HG02642 (cell line): ENCODE measurements around the gene ACSL1.
"Not testable (repeated sequence)": the region's sequence is repeated elsewhere in the genome, so short reads cannot be mapped to it uniquely, and the experiment has no call there.

ENCODE experiments used
- ATAC-seq: cut with Tn5 transposase; IDR thresholded peaks from one replicate; pipeline ENCODE4 v1.9.1; 2021; ENCODE audit warnings: mild to moderate bottlenecking; ENCODE audit not compliant: unreplicated experiment, poor library complexity

Gene ACSL1

DNA sequence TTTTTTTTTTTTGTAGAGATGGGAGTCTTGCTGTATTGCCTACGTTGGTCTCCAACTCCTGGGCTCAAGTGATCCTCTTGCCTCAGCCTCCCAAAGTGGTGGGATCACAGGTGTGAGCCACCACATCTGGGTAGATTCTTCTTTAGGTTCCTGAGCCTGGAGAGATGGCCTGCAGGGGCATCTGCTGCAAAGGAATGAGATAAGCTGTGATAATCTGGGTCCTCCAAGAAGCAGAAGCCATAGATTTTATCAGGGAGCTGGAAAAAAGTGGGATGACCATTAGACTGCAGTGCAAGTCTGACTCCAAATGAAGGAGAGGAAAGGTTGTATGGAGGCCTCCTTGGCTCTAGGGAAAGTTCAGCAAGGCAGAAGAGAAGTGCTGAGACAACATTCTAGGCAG is 19.0 kb upstream of the ACSL1 start:
- ATAC-seq, result no peak

DNA sequence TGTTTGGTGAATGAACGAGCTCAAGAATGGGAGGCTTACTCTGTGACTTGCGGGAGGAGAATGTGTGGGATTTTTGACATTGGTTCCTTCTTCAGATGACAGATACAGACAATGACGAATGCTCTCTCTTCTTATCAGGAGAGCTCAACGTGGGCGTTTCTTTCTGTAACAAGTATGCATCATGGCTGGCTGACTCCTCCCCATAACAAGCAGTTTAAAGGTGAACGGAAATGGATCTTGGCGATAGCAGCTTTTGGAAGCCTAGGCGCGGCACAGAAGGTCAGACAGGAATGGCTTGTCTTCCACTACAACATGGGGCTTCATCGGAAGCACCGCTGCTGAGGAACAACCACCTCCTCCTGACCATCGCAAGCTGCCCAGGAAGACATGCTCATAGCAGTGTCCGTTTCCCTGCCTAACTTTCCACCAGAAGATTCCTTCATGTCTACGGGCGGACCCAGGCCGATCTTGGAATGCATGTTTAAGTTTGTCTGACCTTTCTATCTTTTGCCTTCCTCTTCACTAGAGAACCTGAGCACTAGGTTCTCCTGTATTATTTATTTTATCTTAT is 18.3 kb upstream of the ACSL1 start:
- ATAC-seq, result no peak

DNA sequence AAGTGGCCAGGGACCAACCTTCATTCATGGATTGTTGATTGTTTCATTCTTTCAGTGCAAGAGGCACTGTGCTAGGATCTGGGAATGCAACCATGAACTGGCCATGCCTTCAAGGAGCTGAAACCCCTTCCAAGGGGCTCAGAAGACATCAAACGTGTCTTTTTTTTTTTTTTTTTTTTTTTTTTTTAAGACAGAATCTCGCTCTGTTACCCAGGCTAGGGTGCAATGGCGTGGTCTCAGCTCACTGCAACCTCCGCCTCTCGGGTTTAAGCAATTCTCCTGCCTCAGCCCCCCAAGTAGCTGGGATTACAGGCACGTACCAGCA is 13.3 kb upstream of the ACSL1 start:
- not testable (repeated sequence) for ATAC-seq

DNA sequence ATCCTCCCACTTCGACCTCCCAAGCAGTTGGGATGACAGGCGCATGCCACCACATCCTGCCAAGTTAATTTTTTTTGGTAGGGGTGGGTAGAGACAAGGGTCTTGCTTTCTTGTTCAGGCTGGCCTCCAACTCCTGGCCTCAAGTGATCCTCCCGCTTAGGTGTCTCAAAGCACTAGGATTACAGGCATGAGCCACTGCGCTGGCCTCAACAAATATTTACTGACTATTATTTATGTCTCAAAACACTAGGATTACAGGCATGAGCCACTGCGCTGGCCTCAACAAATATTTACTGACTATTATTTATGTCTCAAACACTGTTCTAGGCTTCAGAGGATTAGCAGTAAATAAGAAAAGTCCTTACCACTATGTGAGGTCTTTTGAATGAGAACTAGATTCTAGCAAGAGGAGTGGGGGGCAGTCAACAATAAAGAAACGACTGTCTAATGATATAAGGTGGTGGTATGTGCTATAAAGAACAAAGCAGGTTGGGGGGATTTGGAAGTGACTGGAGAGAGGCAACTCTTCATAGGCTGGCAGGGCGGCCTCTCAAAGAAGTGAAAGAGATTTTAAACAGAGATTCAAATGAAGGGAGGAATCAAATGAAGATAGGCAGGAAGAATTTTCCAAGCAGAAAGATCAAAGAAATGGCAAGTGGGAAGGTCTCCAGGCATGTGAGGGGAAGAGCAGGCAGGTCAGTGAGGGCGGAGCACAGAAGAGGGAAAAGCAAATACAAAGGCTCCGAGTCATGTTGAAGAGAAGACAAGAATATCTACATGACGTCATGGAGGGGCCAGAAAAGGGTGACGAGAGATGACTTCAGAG is 12.7 kb upstream of the ACSL1 start:
- ATAC-seq, result no peak

DNA sequence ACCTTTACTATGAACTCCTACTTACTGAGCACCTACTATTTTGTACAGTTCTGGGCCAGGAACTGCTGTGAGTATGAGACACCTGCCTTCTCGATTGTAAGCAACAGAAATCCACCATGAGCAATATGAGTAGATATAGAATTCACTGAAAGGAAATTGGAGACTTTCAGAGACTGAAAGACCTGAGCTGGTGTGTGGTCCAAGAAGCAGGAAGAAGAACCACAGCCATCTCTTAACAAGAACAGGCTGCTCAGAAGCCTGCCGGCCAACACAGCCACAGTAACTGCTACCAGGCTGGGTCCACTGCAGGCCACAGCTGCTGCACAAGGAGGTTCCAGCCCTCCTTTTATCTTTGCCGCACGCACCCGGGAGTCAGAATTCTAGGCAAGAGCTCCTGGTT is 10.8 kb upstream of the ACSL1 start:
- ATAC-seq, result no peak

DNA sequence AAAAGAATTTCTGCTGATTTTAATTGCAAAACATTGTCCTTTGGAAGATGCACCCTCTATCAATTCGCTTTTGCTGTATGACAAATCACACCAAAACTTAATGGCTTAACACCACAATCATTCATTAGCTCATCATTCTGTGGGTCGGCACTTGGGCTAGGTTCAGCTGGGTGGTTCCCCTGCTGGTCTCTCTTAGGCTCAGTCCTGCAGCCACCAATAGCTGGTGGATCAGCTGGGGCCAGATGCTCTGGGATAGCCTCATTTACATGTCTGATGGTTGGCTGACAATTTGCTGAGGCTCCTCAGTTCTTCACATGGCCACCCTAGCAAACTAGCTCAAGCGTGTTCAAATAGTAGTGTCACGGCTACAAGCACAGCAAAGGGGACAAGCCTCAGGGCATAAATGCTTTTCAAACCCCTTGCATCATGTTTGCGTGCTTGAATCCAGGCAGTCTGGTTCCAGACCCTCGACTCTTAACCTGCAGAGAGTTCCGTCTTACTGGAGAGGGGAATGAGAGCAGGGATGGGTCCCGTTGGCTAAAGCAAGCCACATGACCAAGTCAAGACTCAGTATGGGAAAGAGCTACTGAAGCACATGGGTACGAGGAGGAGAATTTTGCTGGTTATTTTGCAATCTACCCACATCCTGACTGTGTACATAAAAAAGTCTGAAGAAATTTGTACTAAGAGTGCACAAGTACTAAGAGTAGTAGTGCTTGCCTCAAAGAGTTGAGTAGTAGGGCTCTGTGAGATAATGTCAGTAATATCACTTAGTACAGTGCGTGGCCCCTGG is 7.5 kb upstream of the ACSL1 start:
- no peak for ATAC-seq

DNA sequence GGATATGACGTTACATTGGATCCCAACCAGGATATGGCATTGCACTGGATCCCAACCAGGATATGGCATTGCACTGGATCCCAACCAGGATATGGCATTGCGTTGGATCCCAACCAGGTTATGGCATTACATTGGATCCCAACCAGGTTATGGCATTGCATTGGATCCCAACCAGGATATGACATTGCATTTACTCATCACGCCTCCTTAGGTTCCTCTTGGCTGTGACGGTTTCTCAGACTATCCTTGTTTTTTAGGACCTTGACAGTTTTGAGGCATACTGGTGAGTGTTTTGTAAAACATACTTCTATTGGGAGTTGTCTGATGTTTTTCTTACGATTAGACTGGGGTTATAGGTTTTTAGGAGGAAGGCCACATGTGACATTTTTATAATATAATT is 5.4 kb upstream of the ACSL1 start:
- no peak for ATAC-seq

DNA sequence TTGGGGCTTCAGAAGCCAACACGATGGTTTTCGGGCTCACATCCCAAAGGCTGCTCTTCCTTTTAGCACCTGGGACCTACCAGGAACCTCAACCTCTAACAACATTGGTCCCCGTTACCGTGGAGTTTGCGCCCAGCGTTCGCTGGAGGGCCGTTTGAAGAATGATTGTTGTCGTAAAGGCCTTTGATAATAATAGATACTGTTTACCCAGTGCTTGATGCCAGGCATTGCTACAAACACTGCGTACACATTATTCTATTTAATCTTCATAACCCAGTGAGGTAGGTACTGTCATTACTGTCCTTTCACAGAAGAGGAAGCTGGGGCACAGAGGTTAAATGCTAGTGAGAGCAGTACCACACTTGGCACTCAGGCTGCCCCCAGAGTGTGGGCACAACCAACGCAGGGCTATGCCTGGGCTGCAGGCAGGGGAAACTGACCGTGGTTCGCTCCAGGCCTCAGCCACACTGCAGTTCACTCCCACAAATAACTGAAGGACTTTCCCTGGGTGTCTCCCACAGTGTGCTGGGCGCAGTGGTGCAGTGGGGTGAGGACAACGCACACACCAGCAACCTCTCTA is 1.0 kb upstream of the ACSL1 start:
- peak; percentile 3 for ATAC-seq

DNA sequence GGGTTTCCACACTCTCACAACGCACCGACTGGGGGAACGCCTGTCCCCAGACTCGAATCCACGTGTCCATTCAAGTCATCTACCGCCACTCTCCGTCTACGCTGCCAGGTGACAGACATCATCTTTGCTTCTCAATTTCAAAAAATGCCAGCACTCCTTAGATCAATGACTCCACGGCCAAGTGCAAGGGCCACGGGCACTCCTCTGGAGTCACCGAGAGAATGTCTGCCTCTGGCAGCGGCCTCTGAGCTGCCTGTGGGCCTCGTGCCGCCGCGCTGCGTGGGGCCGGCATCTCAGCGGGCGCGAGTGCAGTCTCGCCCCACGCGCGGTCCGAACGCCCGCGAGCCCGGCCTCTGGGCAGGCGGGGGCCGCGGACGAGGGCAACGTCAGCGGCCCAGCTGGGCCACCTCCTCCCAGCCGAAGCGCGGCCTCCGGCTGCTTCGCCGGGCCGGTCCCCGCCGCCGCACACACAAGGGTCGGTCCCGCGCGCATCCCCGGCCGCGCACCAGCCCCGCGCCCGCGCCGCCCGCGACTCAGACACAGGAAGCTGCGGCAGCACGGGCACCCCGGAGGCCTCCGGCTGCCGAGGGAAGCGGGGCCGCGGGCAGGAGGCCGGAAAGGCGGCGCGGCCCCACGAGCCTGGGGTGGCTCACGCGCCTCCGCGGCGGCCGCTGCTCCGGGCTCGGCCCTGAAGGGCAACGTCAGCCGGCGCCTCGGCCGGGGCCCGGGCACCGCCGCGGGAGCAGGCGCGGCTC is 450 bp downstream of the ACSL1 start:
- peak; percentile 33 for ATAC-seq

DNA sequence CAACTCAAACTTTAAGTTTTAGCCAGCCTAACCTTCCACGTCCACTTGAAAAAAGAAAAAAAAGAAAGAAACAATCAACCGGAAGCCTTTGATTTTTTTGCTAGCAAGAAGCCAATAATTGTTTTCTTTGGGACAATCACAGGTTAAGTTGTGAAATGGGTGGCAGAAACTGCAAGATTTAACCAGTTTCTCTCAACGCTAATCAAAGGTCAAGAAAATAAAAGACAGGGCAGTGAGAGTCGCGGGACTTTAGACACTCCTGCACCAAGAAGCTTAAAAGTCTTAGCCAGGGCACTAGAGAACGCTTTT is 1.0 kb downstream of the ACSL1 start:
- ATAC-seq, result no peak

DNA sequence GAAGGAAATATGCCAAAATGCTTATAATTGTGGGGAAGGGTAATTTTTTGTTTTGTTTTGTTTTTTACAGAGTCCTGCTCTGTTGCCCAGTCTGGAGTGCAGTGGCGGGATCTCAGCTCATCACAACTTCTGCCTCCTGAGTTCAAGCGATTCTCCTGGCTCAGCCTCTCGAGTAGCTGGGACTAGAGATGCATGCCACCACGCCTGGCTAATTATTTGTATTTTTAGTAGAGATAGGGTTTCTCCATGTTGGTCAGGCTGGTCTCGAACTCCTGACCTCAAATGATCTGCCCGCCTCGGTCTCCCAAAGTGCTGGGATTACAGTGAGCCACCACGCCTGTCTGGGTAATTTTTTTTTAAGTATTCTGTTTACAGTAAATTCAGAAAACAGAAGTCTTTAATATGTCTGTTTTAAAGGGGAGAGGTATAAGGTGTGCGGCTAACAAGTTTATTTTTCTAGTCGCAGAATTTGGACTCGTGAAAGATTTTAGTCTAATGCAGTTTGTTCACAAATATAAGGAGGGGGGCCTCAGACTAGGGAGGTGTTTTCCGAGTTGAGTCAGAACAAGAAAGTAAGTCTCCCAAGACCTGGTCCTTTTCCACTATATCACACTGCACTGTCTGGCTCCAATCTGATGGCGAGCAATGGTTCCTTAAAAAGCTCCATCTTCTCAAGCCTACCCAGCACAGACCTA is 1.5 kb downstream of the ACSL1 start:
- no peak for ATAC-seq

DNA sequence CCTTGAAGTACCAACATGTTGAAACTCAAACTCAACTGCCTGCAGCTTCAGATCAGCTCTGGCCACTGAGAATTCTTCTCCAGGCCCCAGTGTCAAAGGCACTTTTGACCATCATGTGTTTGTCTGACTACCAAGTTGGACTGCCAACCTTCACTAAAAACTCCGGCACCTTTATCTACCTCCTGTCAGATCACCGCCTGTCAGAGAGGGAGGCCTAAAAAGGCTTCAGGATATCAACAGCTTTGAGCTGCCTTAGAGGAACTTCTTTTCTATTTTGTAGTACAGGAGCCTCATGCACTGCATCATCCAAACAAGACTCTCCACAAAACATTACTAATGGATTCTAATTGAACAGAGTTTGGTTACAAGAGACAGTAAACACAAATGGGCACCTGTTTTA is 2.8 kb downstream of the ACSL1 start:
- ATAC-seq, result no peak

DNA sequence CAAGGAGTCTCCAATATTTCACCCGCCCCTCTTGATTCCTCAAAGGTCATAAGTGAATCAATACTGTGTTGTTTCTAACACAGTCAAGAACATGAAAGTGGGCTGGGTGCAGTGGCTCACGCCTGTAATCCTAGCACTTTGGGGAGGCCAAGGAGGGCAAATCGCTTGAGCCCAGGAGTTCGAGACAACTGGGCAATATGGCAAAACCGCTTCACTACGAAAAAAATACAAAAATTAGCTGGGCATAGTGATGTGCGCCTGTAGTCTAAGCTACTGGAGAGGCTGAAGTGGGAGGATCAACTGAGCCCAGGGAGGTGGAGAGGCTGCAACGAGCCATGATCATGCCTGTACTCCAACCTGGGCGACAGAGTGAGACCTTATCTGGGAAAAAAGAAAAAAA is 3.4 kb downstream of the ACSL1 start:
- ATAC-seq, result no peak

DNA sequence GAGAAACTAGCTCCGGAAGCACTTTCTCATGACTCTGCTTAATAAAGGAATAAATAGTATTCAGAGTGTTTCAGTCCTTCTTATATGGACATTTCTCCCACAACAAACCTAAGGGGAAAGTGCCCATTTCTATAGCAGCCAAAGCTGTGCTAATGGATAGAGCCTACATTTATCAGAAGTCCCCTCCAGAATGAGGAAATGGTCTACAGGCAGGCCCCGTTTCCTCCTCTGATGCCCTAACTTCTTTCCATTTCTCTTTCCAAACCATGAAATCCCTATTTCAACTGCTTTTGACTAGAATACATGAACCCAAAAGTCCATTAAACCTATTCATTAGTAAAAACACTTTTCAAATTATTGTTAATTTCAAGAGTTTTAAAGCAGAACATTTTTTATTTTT is 4.5 kb downstream of the ACSL1 start:
- ATAC-seq, result no peak

DNA sequence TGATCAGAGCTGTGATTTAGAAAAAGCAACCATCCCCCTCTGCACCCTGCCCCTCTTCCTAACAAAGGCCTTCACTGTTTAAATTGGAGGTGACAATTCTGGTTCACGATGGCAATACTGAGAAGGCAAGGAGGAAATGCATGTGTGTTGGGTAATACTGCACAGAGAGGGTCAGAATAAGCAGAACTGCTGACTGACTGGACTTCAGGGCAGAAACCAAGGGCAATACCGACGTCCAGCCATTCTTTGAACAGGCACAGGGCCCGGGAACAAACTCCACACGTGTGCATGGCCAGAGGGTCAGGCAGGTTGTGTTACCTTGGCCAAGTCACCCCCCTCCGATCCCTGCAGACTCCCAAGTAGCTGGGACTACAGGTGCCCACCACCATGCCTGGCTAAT is 6.0 kb downstream of the ACSL1 start:
- ATAC-seq, result no peak

DNA sequence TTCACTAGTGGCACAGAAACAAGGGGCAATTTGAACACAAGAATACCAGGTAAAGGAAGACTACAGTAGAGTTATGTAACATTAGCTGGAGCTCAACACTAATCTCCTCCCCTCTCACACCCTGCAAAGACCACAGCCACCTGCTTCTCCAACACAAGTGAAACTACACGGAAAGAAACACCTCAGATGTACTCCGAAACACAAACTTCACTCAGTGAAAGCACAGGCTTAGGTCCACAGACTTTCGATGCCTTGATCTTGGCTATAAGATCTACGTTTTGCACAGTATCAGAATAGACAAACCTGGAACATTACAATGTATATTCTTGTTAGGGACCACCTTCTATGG is 7.6 kb downstream of the ACSL1 start:
- peak; percentile 37 for ATAC-seq

DNA sequence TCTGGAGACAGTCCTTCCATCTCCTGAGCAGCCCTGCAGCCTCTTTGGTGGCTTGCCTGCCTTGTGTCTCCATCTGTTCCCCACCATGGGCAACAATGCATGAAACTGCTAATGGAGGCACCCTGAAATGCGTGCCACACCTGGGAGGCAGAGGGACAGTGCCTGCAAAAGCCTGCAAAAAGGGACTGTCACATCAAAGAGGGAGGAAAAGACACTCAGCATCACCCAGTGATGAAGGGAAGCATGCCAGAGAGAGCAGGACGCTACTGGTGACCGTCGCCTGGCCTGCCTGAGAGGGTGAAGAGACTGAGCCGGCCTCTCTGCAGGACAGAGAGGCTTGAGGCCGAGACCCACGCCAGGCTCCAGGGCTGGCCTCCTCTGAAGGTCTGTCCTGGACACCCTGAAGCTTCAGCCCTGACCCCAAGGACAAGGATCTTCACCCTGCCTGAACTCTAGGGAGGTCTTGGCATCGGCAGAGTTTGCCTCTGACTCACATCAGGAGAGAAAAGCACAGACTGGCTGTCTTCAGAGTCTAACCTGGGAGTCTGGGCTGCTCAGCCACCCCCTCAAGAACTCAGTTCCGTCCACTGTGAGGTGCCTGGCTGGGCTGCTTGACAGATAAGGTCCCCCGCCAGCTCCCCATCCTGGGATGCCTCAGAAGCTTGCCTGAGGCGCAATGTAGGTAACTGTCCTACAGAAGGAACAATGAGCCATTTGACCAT is 8.1 kb downstream of the ACSL1 start:
- peak; percentile 1 for ATAC-seq

DNA sequence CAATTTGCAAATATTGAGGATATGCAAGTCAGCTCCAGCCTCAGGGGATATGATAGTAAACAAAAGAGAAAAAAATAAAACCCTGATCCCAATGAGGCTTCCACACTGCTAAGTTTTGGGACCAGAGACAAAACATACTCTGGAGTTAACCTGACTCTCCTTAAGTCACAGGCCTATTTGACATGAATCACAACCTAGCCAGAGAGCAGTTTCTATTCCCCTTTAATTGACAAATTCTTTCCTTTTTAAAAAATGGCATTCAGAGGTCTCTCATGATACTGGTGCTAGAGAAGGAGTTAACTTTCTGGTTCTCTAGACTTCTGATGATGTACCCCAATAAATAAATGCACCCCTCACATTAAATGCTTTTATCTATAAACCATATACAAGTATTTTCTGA is 8.8 kb downstream of the ACSL1 start:
- ATAC-seq, result no peak

DNA sequence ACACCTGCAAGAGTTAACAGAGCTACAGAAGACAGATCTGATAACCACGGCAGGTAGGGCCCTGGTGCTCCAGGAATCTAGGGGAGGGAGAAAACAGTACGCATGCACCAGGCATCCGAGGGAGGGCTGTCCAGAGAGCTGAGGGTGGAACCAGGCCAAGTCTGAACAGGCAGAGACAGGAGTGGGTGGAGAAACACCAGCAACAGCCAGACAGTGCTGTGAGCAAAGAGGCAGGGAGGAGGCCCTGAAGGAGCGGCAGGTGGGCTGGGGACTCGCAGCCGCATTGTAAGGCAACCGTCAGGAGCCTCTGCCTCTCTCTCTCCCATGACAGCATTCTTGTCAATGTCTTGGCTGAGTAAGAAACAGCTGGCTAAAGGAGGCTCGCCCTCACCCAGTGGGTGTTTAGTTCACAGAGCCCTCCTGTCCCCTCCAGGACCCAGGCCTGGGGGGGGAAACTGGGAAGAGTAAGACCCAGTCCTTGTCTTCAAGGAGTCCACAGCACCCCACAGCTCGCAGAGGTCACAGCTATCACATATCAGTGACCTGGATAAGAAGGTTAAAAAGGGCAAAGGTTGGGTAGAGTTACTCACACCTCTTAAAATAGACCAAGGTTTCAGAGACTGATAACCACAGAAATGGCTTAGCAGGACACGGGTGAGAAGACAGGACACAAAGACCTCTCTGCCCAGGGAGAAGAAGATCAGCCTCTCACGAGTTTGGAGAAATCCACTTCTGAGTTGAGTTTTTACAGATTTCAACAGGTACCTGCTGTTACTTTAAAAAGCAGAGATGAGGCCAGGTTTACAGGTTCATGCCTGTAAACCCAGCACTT is 10.5 kb downstream of the ACSL1 start:
- peak; percentile 80 for ATAC-seq
